Neural cell (in vitro differentiated cells): Measurements from ENCODE around the gene TXNRD1. TPM values are rescaled to one million over a fixed set of nuclear protein-coding genes. Genes with fewer than 3 reads are reported as not detected.

Experiments
- H2AFZ ChIP-seq: fragments of 200-600, 300-800 bp; sonication (generic), shearing (Covaris generic); 2 replicates; pipeline ENCODE4 v1.6.0; 2014; ENCODE audit warnings: low read depth, mild to moderate bottlenecking, antibody characterized with exemption, low read length, moderate library complexity
- H3F3A ChIP-seq: fragments of 200-600 bp; shearing (Covaris generic); 2 replicates; pipeline ENCODE4 v1.6.1; 2016; ENCODE audit warnings: mild to moderate bottlenecking, moderate library complexity, mixed read lengths, antibody characterized with exemption, low read length; ENCODE audit not compliant: insufficient read depth, poor library complexity, severe bottlenecking
- H3K27ac ChIP-seq: fragments of 200-600, 300-800 bp; sonication (generic), shearing (Covaris generic); 2 replicates; pipeline ENCODE4 v1.5.1; 2014; ENCODE audit warnings: mild to moderate bottlenecking, low read length, moderate library complexity
- H3K27me3 ChIP-seq: fragments of 300-800, 200-600 bp; sonication (generic), shearing (Covaris generic); 2 replicates; pipeline ENCODE4 v1.6.0; 2014; ENCODE audit warnings: mild to moderate bottlenecking, low read depth, low read length, moderate library complexity; ENCODE audit not compliant: insufficient read depth
- H3K36me3 ChIP-seq: fragments of 300-800, 200-600 bp; sonication (generic), shearing (Covaris generic); 2 replicates; pipeline ENCODE4 v1.5.1; 2014; ENCODE audit warnings: mild to moderate bottlenecking, antibody characterized with exemption, low read length, moderate library complexity; ENCODE audit not compliant: insufficient read depth
- H3K4me2 ChIP-seq: fragments of 300-800, 200-600 bp; sonication (generic), shearing (Covaris generic); 2 replicates; pipeline ENCODE4 v1.6.0; 2014; ENCODE audit warnings: mild to moderate bottlenecking, low read length
- H3K4me3 ChIP-seq: fragments of 300-800, 200-600 bp; sonication (generic), shearing (Covaris generic); 2 replicates; pipeline ENCODE4 v1.5.1; 2014; ENCODE audit warnings: mild to moderate bottlenecking, low read length, moderate library complexity
- H3K79me2 ChIP-seq: fragments of 200-600 bp; shearing (Covaris generic); replicated peaks from 2 replicates; pipeline ENCODE4 v1.6.0; 2014; ENCODE audit warnings: mild to moderate bottlenecking, low read length, moderate library complexity; ENCODE audit not compliant: insufficient read depth
- H3K9ac ChIP-seq: fragments of 300-800, 200-600 bp; sonication (generic), shearing (Covaris generic); 2 replicates; pipeline ENCODE4 v1.6.1; 2016; ENCODE audit warnings: mild to moderate bottlenecking, low read length, mixed read lengths
- H3K9me2 ChIP-seq: fragments of 200-600 bp; shearing (Covaris generic); 2 replicates; pipeline ENCODE4 v1.6.1; 2016; ENCODE audit warnings: mild to moderate bottlenecking, low read length, mixed read lengths; ENCODE audit not compliant: insufficient read depth
- H3K9me3 ChIP-seq: fragments of 200-600, 300-800 bp; sonication (generic), shearing (Covaris generic); 2 replicates; pipeline ENCODE4 v1.6.1; 2016; ENCODE audit warnings: mild to moderate bottlenecking, mixed run types, low read length, moderate library complexity, mixed read lengths
- H4K20me1 ChIP-seq: fragments of 200-600 bp; shearing (Covaris generic); 2 replicates; pipeline ENCODE4 v1.6.1; 2016; ENCODE audit warnings: mild to moderate bottlenecking, mixed run types; ENCODE audit not compliant: insufficient read depth
- EP300 ChIP-seq: fragments of 450-650 bp; conservative IDR thresholded peaks from 2 replicates; pipeline ENCODE4 v1.6.1; 2014; ENCODE audit warnings: antibody characterized with exemption, mild to moderate bottlenecking, moderate library complexity; ENCODE audit not compliant: poor library complexity, severe bottlenecking
- EZH2 ChIP-seq: fragments of 200-600, 300-800 bp; shearing (Covaris generic), sonication (generic); IDR thresholded peaks from 2 replicates; pipeline ENCODE4 v1.6.1; 2014; ENCODE audit warnings: antibody characterized with exemption, low read length, borderline replicate concordance, mild to moderate bottlenecking; ENCODE audit not compliant: insufficient read depth, poor library complexity, severe bottlenecking
- MXI1 ChIP-seq: fragments of 450-650 bp; conservative IDR thresholded peaks from 2 replicates; pipeline ENCODE4 v1.6.1; 2014; ENCODE audit warnings: antibody characterized with exemption, mild to moderate bottlenecking; ENCODE audit not compliant: poor library complexity, severe bottlenecking
- POLR2AphosphoS5 ChIP-seq: IDR thresholded peaks from 2 replicates; pipeline ENCODE4 v1.6.1; 2012
- RAD21 ChIP-seq: fragments of 450-650 bp; conservative IDR thresholded peaks from 2 replicates; pipeline ENCODE4 v1.6.1; 2014; ENCODE audit warnings: antibody characterized with exemption, mild to moderate bottlenecking, moderate library complexity
- REST ChIP-seq: IDR thresholded peaks from 2 replicates; pipeline ENCODE4 v1.6.1; 2012; ENCODE audit warnings: borderline replicate concordance
- SMC3 ChIP-seq: fragments of 450-650 bp; conservative IDR thresholded peaks from 2 replicates; pipeline ENCODE4 v1.6.1; 2014; ENCODE audit warnings: antibody characterized with exemption, mild to moderate bottlenecking, moderate library complexity; ENCODE audit not compliant: poor library complexity
- TAF1 ChIP-seq: IDR thresholded peaks from 2 replicates; pipeline ENCODE4 v1.6.1; 2012; ENCODE audit warnings: low read depth
- polyA plus RNA-seq: library from polyadenylated mRNA; depleted of rRNA; stranded (reverse); fragments of >200 nt; gene quantifications from 2 replicates; pipeline ENCODE4 v1.2.3, GENCODE V29; 2014
- TF ChIP-seq, protein P1 (sequence below): fragments of 450-650 bp; IDR thresholded peaks from 2 replicates; pipeline ENCODE4 v1.5.1; 2014; ENCODE audit warnings: antibody characterized with exemption, mild to moderate bottlenecking, moderate library complexity; ENCODE audit not compliant: poor library complexity, severe bottlenecking

The TXNRD1 gene
- polyA plus RNA-seq, 1 donor from 2014 or later, result 59.6 TPM

- Histone ChIP-seq H4K20me1 (no peaks in the 10 kb centered on the region), H3K4me3 (no peak overlapping the region), H3K9me2 (no peaks in the 10 kb centered on the region), H3K4me2 (no peak overlapping the region), H2AFZ (no peak overlapping the region), H3K9me3 (no peaks in the 10 kb centered on the region), H3K9ac (no peak overlapping the region), H3F3A (no peaks in the 10 kb centered on the region), H3K27ac (no peak overlapping the region), H3K79me2 (no peaks in the 10 kb centered on the region), H3K36me3 (no peaks in the 10 kb centered on the region), H3K27me3 (no peaks in the 10 kb centered on the region)
- TF ChIP-seq MXI1, result no peak
- TF ChIP-seq RAD21, result no peak
- no peak for TF ChIP-seq EP300
- no peak for TF ChIP-seq SMC3
- no peak for TF ChIP-seq REST
- no peak for TF ChIP-seq TAF1
- TF ChIP-seq POLR2AphosphoS5, result no peak
- no peak for TF ChIP-seq EZH2
- TF ChIP-seq, protein P1, sequence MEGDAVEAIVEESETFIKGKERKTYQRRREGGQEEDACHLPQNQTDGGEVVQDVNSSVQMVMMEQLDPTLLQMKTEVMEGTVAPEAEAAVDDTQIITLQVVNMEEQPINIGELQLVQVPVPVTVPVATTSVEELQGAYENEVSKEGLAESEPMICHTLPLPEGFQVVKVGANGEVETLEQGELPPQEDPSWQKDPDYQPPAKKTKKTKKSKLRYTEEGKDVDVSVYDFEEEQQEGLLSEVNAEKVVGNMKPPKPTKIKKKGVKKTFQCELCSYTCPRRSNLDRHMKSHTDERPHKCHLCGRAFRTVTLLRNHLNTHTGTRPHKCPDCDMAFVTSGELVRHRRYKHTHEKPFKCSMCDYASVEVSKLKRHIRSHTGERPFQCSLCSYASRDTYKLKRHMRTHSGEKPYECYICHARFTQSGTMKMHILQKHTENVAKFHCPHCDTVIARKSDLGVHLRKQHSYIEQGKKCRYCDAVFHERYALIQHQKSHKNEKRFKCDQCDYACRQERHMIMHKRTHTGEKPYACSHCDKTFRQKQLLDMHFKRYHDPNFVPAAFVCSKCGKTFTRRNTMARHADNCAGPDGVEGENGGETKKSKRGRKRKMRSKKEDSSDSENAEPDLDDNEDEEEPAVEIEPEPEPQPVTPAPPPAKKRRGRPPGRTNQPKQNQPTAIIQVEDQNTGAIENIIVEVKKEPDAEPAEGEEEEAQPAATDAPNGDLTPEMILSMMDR, result no peak
These were observed 24.9 kb upstream of the TXNRD1 start for GRCh38 chr12:104190641-104191176.

DNA sequence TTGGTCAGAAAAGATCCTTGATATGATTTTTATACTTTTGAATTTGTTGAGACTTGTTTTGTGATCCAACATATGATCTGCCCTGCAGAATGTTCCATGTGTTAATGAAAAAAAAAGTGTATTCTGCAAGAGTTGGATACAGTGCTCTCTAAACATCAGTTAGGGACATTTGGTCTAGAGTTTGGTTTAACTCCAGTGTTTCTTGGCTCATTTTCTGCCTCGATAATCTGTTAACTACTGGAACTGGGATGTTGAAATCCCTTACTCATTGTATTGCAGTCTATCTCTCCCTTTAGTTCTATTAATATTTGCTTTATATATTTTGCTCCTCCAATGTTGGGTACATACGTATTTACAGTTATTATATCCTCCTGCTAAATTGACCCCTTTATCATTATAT is 18.3 kb upstream of the TXNRD1 start:
- Histone ChIP-seq H3K9me2 (no peaks in the 10 kb centered on the region), H3K27me3 (no peaks in the 10 kb centered on the region), H3F3A (no peaks in the 10 kb centered on the region), H3K79me2 (no peaks in the 10 kb centered on the region), H3K9me3 (no peaks in the 10 kb centered on the region), H2AFZ (no peak overlapping the region), H3K4me3 (no peak overlapping the region), H3K9ac (no peak overlapping the region), H3K4me2 (no peak overlapping the region), H3K36me3 (no peaks in the 10 kb centered on the region), H3K27ac (no peak overlapping the region), H4K20me1 (no peaks in the 10 kb centered on the region)
- TF ChIP-seq REST (no peak), EZH2 (no peak), SMC3 (no peak), MXI1 (no peak), TAF1 (no peak), POLR2AphosphoS5 (no peak), EP300 (no peak), RAD21 (no peak)
- TF ChIP-seq, protein P1, result no peak
